ENCODE results near the gene PER1. TPM values are rescaled to one million over a fixed set of nuclear protein-coding genes. Genes with fewer than 3 reads are reported as not detected.
A peak's percentile ranks its signal among the peaks of the same experiment; 100 is the strongest.

The PER1 gene
- total and polyA plus RNA-seq, 2 of the 13 experiments (the other 11 are each of a cell fraction or from before 2014, with no cell fraction given), result 2.6 to 3.6 TPM

DNA sequence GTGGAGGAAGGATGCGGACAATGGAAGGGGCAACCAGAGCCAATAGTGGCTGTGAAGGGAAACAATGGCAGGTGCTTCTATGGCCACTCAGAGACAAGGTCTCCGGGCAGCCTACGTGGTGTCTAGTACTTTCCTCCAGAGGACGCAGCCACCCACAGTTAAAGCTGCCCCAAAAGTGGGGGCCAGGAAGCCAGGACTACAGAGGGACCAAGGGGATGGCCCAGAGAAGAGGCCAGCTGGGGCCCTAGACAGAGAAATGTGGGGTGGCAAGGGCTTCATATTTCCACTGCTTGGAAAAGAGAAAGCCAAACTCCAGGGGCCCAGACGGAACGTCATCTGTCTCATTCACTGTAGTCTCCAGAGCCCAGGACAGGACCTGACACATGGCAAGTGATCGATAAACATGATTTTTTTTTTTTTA is 837 bp upstream of the PER1 start:
- H4K20me1 ChIP-seq (ENCODE audit: insufficient read depth, low read length), result no peaks in the 10 kb centered on the region
- peak overlapping the region; percentile 91 for H3K27ac ChIP-seq (ENCODE audit: extremely low read length, insufficient read depth, low read length)
- H3K36me3 ChIP-seq (replicated peaks in 1 of 2; ENCODE audit: control insufficient read depth in 1 of 2, insufficient read depth in 2 of 2, low read length in 2 of 2), result peaks cover 2 to 14% of the 10 kb centered on the region in 2 experiments; a peak in 3 of 5 replicates
- ATAC-seq (peak; percentile 6), DNase-seq (ENCODE audit: low spot score) (no peak), FAIRE-seq (no peak)
- ChIA-PET POLR2A (interaction anchor here (0.8 to 2.6 kb wide), 11 partner anchors 11 to 95 kb away, joined by 3 to 42 read pairs (median 6); partner anchors contain the start of genes AURKB, CTC1 and TMEM107), CTCF (ENCODE audit: low intra/inter-chr PET ratio, low total read pairs) (no interaction called here)
- no peaks in the 10 kb centered on the region for H3K27me3 ChIP-seq (ENCODE audit: control insufficient read depth in 1 of 2, insufficient read depth in 2 of 2, low read length in 2 of 2)
- peak overlapping the region; percentile 26; the same call in 1 of the 2 replicates for H3K9ac ChIP-seq (ENCODE audit: insufficient read depth, low read depth, low read length)
- peaks cover 50% of the 10 kb centered on the region for H3K4me1 ChIP-seq (ENCODE audit: insufficient read depth, low read length)
- H3K4me3 ChIP-seq (replicated peaks in 1 of 3; ENCODE audit: insufficient read depth in 1 of 3, low read depth in 2 of 3, low read length in 3 of 3), result no peak overlapping the region
- 58% methylated on average over 7 of the region's 7 CpGs for WGBS (ENCODE audit: low lambda C conversion rate)
- intact Hi-C loops (cut with micrococcal nuclease; ENCODE audit: unreplicated experiment) (no loop called here), in situ Hi-C loops (cut with HindIII; ENCODE audit: extremely low pct_ligation_motif_present, low pct_unique_long_range_greater_than_20kb) (no loop called here)
- no TSS peak for BruUV-seq (replicated peaks)
- H3K9me3 ChIP-seq (ENCODE audit: low read length), result no peaks in the 10 kb centered on the region
- H2AFZ ChIP-seq (ENCODE audit: low read length), result no peak overlapping the region
- peaks cover 4% of the 10 kb centered on the region for H3K79me2 ChIP-seq (ENCODE audit: insufficient read depth, low read length)
- peak overlapping the region; percentile 97 for H3K4me2 ChIP-seq (ENCODE audit: low read depth, low read length)
- TF ChIP-seq PHF8 (CRISPR knock-in tag; IDR thresholded peaks at IDR 0.05) (0 out of 2 replicates have a peak, but pooled peaks have one; percentile 2), ZNF512B (CRISPR knock-in tag; IDR thresholded peaks at IDR 0.05; ENCODE audit: borderline replicate concordance) (0 out of 2 replicates have a peak, but pooled peaks have one; percentile 8), KMT2A (CRISPR knock-in tag; IDR thresholded peaks at IDR 0.05) (no peak), HNRNPLL (IDR thresholded peaks at IDR 0.05; ENCODE audit: low read depth, low read length, poor library complexity, severe bottlenecking) (no peak), ZNF839 (CRISPR knock-in tag; IDR thresholded peaks at IDR 0.05; ENCODE audit: borderline replicate concordance) (0 out of 2 replicates have a peak, but pooled peaks have one; percentile 29), HHEX (CRISPR knock-in tag; IDR thresholded peaks at IDR 0.05) (0 out of 2 replicates have a peak, but pooled peaks have one; percentile 9), TGIF2 (CRISPR knock-in tag; IDR thresholded peaks at IDR 0.05) (0 out of 2 replicates have a peak, but pooled peaks have one; percentile 61), ZNF569 (CRISPR knock-in tag; IDR thresholded peaks at IDR 0.05; ENCODE audit: borderline replicate concordance) (0 out of 2 replicates have a peak, but pooled peaks have one; percentile 15), HBP1 (CRISPR knock-in tag; IDR thresholded peaks at IDR 0.05; ENCODE audit: low read depth) (0 out of 2 replicates have a peak, but pooled peaks have one; percentile 17)
- TF ChIP-seq, protein P1, sequence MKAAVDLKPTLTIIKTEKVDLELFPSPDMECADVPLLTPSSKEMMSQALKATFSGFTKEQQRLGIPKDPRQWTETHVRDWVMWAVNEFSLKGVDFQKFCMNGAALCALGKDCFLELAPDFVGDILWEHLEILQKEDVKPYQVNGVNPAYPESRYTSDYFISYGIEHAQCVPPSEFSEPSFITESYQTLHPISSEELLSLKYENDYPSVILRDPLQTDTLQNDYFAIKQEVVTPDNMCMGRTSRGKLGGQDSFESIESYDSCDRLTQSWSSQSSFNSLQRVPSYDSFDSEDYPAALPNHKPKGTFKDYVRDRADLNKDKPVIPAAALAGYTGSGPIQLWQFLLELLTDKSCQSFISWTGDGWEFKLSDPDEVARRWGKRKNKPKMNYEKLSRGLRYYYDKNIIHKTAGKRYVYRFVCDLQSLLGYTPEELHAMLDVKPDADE (CRISPR knock-in tag; IDR thresholded peaks at IDR 0.05), result no peak

Data from HepG2 (cell line).